Stimulated activated CD4-positive, alpha-beta T cell treated with anti-CD3 and anti-CD28 coated beads, Interleukin-4, amount 100 ng/mL, for 48 hours (primary cell): ENCODE measurements around the gene BTBD9.

ENCODE experiments used
- DNase-seq, 2 donors: peaks; one replicate each; pipeline ENCODE4 v3.0.0-alpha.2; 2020; ENCODE audit warnings: low read depth in 2 of 2

BTBD9 gene

GRCh38 chr6:38162493-38163185 is 477.1 kb downstream of the BTBD9 start:
- DNase-seq = no peak

GRCh38 chr6:38161754-38162492 is 477.8 kb downstream of the BTBD9 start:
- no peak for DNase-seq

GRCh38 chr6:38161331-38161730 is 478.4 kb downstream of the BTBD9 start:
- no peak for DNase-seq

GRCh38 chr6:38160831-38161230 is 478.9 kb downstream of the BTBD9 start:
- no peak for DNase-seq

GRCh38 chr6:38159596-38159995 is 480.1 kb downstream of the BTBD9 start:
- DNase-seq = no peak

- DNase-seq = no peak
These were observed 480.9 kb downstream of the BTBD9 start for GRCh38 chr6:38158762-38159350.

- no peak for DNase-seq
These were observed 481.8 kb downstream of the BTBD9 start for GRCh38 chr6:38157905-38158304.

- no peak for DNase-seq
These were observed 482.7 kb downstream of the BTBD9 start for GRCh38 chr6:38156818-38157565.

- no peak for DNase-seq
These were observed 484.0 kb downstream of the BTBD9 start for GRCh38 chr6:38155621-38156204.

GRCh38 chr6:38155144-38155543 is 484.6 kb downstream of the BTBD9 start:
- no peak for DNase-seq

GRCh38 chr6:38154731-38155130 is 485.0 kb downstream of the BTBD9 start:
- no peak for DNase-seq

GRCh38 chr6:38153798-38154345 is 485.9 kb downstream of the BTBD9 start:
- DNase-seq = no peak

GRCh38 chr6:38153076-38153797 is 486.5 kb downstream of the BTBD9 start:
- DNase-seq = no peak

GRCh38 chr6:38152620-38153019 is 487.1 kb downstream of the BTBD9 start:
- DNase-seq = no peak

- DNase-seq = no peak
These were observed 487.9 kb downstream of the BTBD9 start for GRCh38 chr6:38151580-38152500.

- DNase-seq = no peak
These were observed 488.9 kb downstream of the BTBD9 start for GRCh38 chr6:38150681-38151296.

- no peak for DNase-seq
These were observed 489.7 kb downstream of the BTBD9 start for GRCh38 chr6:38150021-38150420.

GRCh38 chr6:38149531-38149930 is 490.2 kb downstream of the BTBD9 start:
- DNase-seq = no peak

GRCh38 chr6:38148606-38149005 is 491.1 kb downstream of the BTBD9 start:
- DNase-seq = no peak

- DNase-seq = no peak
These were observed 493.0 kb downstream of the BTBD9 start for GRCh38 chr6:38146734-38147027.
